WERI-Rb-1 (cell line): ENCODE measurements around the gene RIMBP2.
A peak's percentile ranks its signal among the peaks of the same experiment; 100 is the strongest.

Source experiments
- DNase-seq: peaks from one replicate; pipeline ENCODE4 v3.0.0-alpha.2; 2020
- H3K27ac ChIP-seq: fragments of 250-450 bp; sonication (Bioruptor Pico); 2 replicates; pipeline ENCODE4 v1.5.1; 2020; ENCODE audit warnings: mild to moderate bottlenecking, moderate library complexity
- H3K27me3 ChIP-seq: fragments of 250-450 bp; sonication (Bioruptor Pico); 2 replicates; pipeline ENCODE4 v1.5.1; 2021; ENCODE audit warnings: mild to moderate bottlenecking, low read depth, moderate library complexity; ENCODE audit not compliant: insufficient read depth, severe bottlenecking
- H3K36me3 ChIP-seq: fragments of 250-450 bp; sonication (Bioruptor Pico); 2 replicates; pipeline ENCODE4 v1.5.1; 2020; ENCODE audit warnings: mild to moderate bottlenecking, moderate library complexity
- H3K4me3 ChIP-seq: 2 replicates; pipeline ENCODE4 v1.5.1; 2011; ENCODE audit warnings: low read depth, mild to moderate bottlenecking, control low read depth, low read length
- H3K9me3 ChIP-seq: fragments of 250-450 bp; sonication (Bioruptor Pico); 2 replicates; pipeline ENCODE4 v1.5.1; 2021; ENCODE audit warnings: mild to moderate bottlenecking, moderate library complexity; ENCODE audit not compliant: severe bottlenecking
- CTCF ChIP-seq: IDR thresholded peaks from 2 replicates; pipeline ENCODE4 v1.5.1; 2011; ENCODE audit warnings: low read depth, mild to moderate bottlenecking, control low read depth, inconsistent platforms, low read length

The RIMBP2 gene

GRCh38 chr12:130494736-130495135 is 221.4 kb downstream of the RIMBP2 start:
- DNase-seq: no peak
- no peak overlapping the region for H3K4me3 ChIP-seq
- no peaks in the 10 kb centered on the region for H3K27me3 ChIP-seq
- H3K9me3 ChIP-seq: peaks cover under 1% of the 10 kb centered on the region
- no peak overlapping the region for H3K27ac ChIP-seq
- no peaks in the 10 kb centered on the region for H3K36me3 ChIP-seq
- no peak for TF ChIP-seq CTCF

- Histone ChIP-seq H3K36me3 (no peaks in the 10 kb centered on the region), H3K27me3 (no peaks in the 10 kb centered on the region), H3K4me3 (no peak overlapping the region), H3K9me3 (peaks cover 3% of the 10 kb centered on the region), H3K27ac (no peak overlapping the region)
- no peak for TF ChIP-seq CTCF
- DNase-seq: no peak
These were observed 222.1 kb downstream of the RIMBP2 start for GRCh38 chr12:130493951-130494350.

- H3K27me3 ChIP-seq: no peaks in the 10 kb centered on the region
- peak overlapping the region; percentile 30 for H3K4me3 ChIP-seq
- DNase-seq: peak; percentile 58
- H3K9me3 ChIP-seq: peaks cover 3% of the 10 kb centered on the region
- no peak for TF ChIP-seq CTCF
- no peaks in the 10 kb centered on the region for H3K36me3 ChIP-seq
- peak overlapping the region; percentile 44 for H3K27ac ChIP-seq
These were observed 224.4 kb downstream of the RIMBP2 start for GRCh38 chr12:130491421-130492357.

- no peak for DNase-seq
- no peak for TF ChIP-seq CTCF
- Histone ChIP-seq H3K27me3 (no peaks in the 10 kb centered on the region), H3K4me3 (no peak overlapping the region), H3K9me3 (peaks cover 3% of the 10 kb centered on the region), H3K36me3 (no peaks in the 10 kb centered on the region), H3K27ac (no peak overlapping the region)
These were observed 225.4 kb downstream of the RIMBP2 start for GRCh38 chr12:130490674-130491073.

GRCh38 chr12:130489293-130489692 is 226.8 kb downstream of the RIMBP2 start:
- peak; percentile 30 for DNase-seq
- Histone ChIP-seq H3K36me3 (no peaks in the 10 kb centered on the region), H3K9me3 (peaks cover 3% of the 10 kb centered on the region), H3K4me3 (no peak overlapping the region), H3K27me3 (no peaks in the 10 kb centered on the region), H3K27ac (no peak overlapping the region)
- no peak for TF ChIP-seq CTCF
